H4 (cell line): Measurements from ENCODE around the gene BCR. TPM values are rescaled to one million over a fixed set of nuclear protein-coding genes. Genes with fewer than 3 reads are reported as not detected.
A peak's percentile ranks its signal among the peaks of the same experiment; 100 is the strongest.
"Not testable (repeated sequence)": the region's sequence is repeated elsewhere in the genome, so short reads cannot be mapped to it uniquely, and the experiment has no call there.

Experiments
- DNase-seq: peaks from one replicate; pipeline ENCODE4 v3.0.0-alpha.2; 2015; ENCODE audit warnings: low spot score
- total RNA-seq: library from RNA; depleted of rRNA; stranded (reverse); fragments of >200 nt; shearing (Covaris generic); gene quantifications from 2 replicates; pipeline ENCODE4 v1.2.3, GENCODE V29; 2014

The BCR gene
- total RNA-seq, 1 experiment from 2014 or later = 10.1 TPM

- DNase-seq = not testable (repeated sequence)
Measured at GRCh38 chr22:23311635-23312420, 131.5 kb downstream of the BCR start.

- no peak for DNase-seq
Measured at GRCh38 chr22:23313791-23314567, 133.7 kb downstream of the BCR start.

- DNase-seq = peak; percentile 53
Measured at GRCh38 chr22:23315341-23315917, 135.1 kb downstream of the BCR start.

GRCh38 chr22:23316596-23316995 lies 136.3 kb downstream of the BCR start:
- DNase-seq = not testable (repeated sequence)

GRCh38 chr22:23318316-23318715 lies 138.0 kb downstream of the BCR start:
- not testable (repeated sequence) for DNase-seq

GRCh38 chr22:23322497-23323080 lies 142.3 kb downstream of the BCR start:
- DNase-seq = not testable (repeated sequence)

- not testable (repeated sequence) for DNase-seq
Measured at GRCh38 chr22:23323960-23324688, 143.8 kb downstream of the BCR start.

- no peak for DNase-seq
Measured at GRCh38 chr22:23325183-23325582, 144.9 kb downstream of the BCR start.

GRCh38 chr22:23333822-23334221 lies 153.5 kb downstream of the BCR start:
- not testable (repeated sequence) for DNase-seq

GRCh38 chr22:23337672-23338071 lies 157.4 kb downstream of the BCR start:
- DNase-seq = not testable (repeated sequence)

GRCh38 chr22:23341942-23342695 lies 161.8 kb downstream of the BCR start:
- DNase-seq = not testable (repeated sequence)

- DNase-seq = no peak
Measured at GRCh38 chr22:23351321-23351720, 171.0 kb downstream of the BCR start.

- DNase-seq = no peak
Measured at GRCh38 chr22:23353004-23353403, 172.7 kb downstream of the BCR start.

- no peak for DNase-seq
Measured at GRCh38 chr22:23353696-23354095, 173.4 kb downstream of the BCR start.

- no peak for DNase-seq
Measured at GRCh38 chr22:23356094-23356493, 175.8 kb downstream of the BCR start.

- no peak for DNase-seq
Measured at GRCh38 chr22:23357053-23357452, 176.7 kb downstream of the BCR start.

GRCh38 chr22:23359583-23360123 lies 179.3 kb downstream of the BCR start:
- DNase-seq = no peak

GRCh38 chr22:23361676-23362075 lies 181.4 kb downstream of the BCR start:
- no peak for DNase-seq

GRCh38 chr22:23363683-23364082 lies 183.4 kb downstream of the BCR start:
- no peak for DNase-seq

- DNase-seq = no peak
Measured at GRCh38 chr22:23364389-23364788, 184.1 kb downstream of the BCR start.
